Measurements from ENCODE around the gene ADPGK.

GRCh38 chr15:72778796-72779195, 4.8 kb downstream of the ADPGK start:
- TF ChIP-seq CTCF (conservative IDR thresholded peaks at IDR 0.05 in 1 of 2, IDR thresholded peaks at IDR 0.05 in 1 of 2; ENCODE audit: extremely low read depth in 1 of 2, insufficient read depth in 1 of 2, low read depth in 1 of 2, low read length in 2 of 2), result no peak
- TF ChIP-seq EZH2 (IDR thresholded peaks at IDR 0.05; ENCODE audit: borderline replicate concordance, low read length), result no peak

Data from mammary epithelial cell (primary cell).